ENCODE measurements around the gene CHCHD4.

CHCHD4 gene

GRCh38 chr3:14131134-14131533 lies 6.5 kb upstream of the CHCHD4 start:
- no peak overlapping the region for H3K4me3 ChIP-seq (replicated peaks; ENCODE audit: insufficient read depth, low read length)
- H3K27me3 ChIP-seq (ENCODE audit: insufficient read depth, poor library complexity, severe bottlenecking) = no peaks in the 10 kb centered on the region
- no peak overlapping the region for H3K27ac ChIP-seq (replicated peaks)
- TF ChIP-seq SPI1 (IDR thresholded peaks at IDR 0.05; ENCODE audit: borderline replicate concordance, low read depth) = no peak
- TF ChIP-seq GABPA (IDR thresholded peaks at IDR 0.05; ENCODE audit: low read depth) = no peak
- TF ChIP-seq, protein P1, sequence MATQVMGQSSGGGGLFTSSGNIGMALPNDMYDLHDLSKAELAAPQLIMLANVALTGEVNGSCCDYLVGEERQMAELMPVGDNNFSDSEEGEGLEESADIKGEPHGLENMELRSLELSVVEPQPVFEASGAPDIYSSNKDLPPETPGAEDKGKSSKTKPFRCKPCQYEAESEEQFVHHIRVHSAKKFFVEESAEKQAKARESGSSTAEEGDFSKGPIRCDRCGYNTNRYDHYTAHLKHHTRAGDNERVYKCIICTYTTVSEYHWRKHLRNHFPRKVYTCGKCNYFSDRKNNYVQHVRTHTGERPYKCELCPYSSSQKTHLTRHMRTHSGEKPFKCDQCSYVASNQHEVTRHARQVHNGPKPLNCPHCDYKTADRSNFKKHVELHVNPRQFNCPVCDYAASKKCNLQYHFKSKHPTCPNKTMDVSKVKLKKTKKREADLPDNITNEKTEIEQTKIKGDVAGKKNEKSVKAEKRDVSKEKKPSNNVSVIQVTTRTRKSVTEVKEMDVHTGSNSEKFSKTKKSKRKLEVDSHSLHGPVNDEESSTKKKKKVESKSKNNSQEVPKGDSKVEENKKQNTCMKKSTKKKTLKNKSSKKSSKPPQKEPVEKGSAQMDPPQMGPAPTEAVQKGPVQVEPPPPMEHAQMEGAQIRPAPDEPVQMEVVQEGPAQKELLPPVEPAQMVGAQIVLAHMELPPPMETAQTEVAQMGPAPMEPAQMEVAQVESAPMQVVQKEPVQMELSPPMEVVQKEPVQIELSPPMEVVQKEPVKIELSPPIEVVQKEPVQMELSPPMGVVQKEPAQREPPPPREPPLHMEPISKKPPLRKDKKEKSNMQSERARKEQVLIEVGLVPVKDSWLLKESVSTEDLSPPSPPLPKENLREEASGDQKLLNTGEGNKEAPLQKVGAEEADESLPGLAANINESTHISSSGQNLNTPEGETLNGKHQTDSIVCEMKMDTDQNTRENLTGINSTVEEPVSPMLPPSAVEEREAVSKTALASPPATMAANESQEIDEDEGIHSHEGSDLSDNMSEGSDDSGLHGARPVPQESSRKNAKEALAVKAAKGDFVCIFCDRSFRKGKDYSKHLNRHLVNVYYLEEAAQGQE (IDR thresholded peaks at IDR 0.05; ENCODE audit: insufficient replicate concordance, low read depth) = no peak
- TF ChIP-seq POLR2AphosphoS5 (IDR thresholded peaks at IDR 0.05; ENCODE audit: low read depth) = no peak
- no peak for TF ChIP-seq CTCF (IDR thresholded peaks at IDR 0.05; ENCODE audit: insufficient read depth, low read length)
- DNase-seq (ENCODE audit: low read depth in 1 of 2, low spot score in 1 of 2) = no peak

GRCh38 chr3:14130707-14131106 lies 6.0 kb upstream of the CHCHD4 start:
- no peak for DNase-seq (ENCODE audit: low read depth in 1 of 2, low spot score in 1 of 2)
- TF ChIP-seq CTCF (IDR thresholded peaks at IDR 0.05; ENCODE audit: insufficient read depth, low read length) = no peak
- no peak for TF ChIP-seq SPI1 (IDR thresholded peaks at IDR 0.05; ENCODE audit: borderline replicate concordance, low read depth)
- no peak for TF ChIP-seq POLR2AphosphoS5 (IDR thresholded peaks at IDR 0.05; ENCODE audit: low read depth)
- no peak for TF ChIP-seq GABPA (IDR thresholded peaks at IDR 0.05; ENCODE audit: low read depth)
- TF ChIP-seq, protein P1 (IDR thresholded peaks at IDR 0.05; ENCODE audit: insufficient replicate concordance, low read depth) = no peak
- H3K4me3 ChIP-seq (replicated peaks; ENCODE audit: insufficient read depth, low read length) = no peak overlapping the region
- no peak overlapping the region for H3K27ac ChIP-seq (replicated peaks)
- no peaks in the 10 kb centered on the region for H3K27me3 ChIP-seq (ENCODE audit: insufficient read depth, poor library complexity, severe bottlenecking)

GRCh38 chr3:14130230-14130629 lies 5.6 kb upstream of the CHCHD4 start:
- Histone ChIP-seq H3K27me3 (ENCODE audit: insufficient read depth, poor library complexity, severe bottlenecking) (no peaks in the 10 kb centered on the region), H3K27ac (replicated peaks) (no peak overlapping the region), H3K4me3 (replicated peaks; ENCODE audit: insufficient read depth, low read length) (no peak overlapping the region)
- DNase-seq (ENCODE audit: low read depth in 1 of 2, low spot score in 1 of 2) = no peak
- TF ChIP-seq, protein P1 (IDR thresholded peaks at IDR 0.05; ENCODE audit: insufficient replicate concordance, low read depth) = no peak
- no peak for TF ChIP-seq GABPA (IDR thresholded peaks at IDR 0.05; ENCODE audit: low read depth)
- no peak for TF ChIP-seq POLR2AphosphoS5 (IDR thresholded peaks at IDR 0.05; ENCODE audit: low read depth)
- TF ChIP-seq SPI1 (IDR thresholded peaks at IDR 0.05; ENCODE audit: borderline replicate concordance, low read depth) = no peak
- TF ChIP-seq CTCF (IDR thresholded peaks at IDR 0.05; ENCODE audit: insufficient read depth, low read length) = no peak
